Spleen (tissue), 7 donors: ENCODE measurements around the gene B9D1.

Experiments used
- CTCF ChIP-seq, 11 experiments: fragments of 200-600 bp in 7 of 11; fragments of 450-650 bp in 4 of 11; sonication (generic) in 4 of 11; IDR thresholded peaks in 8 of 11; conservative IDR thresholded peaks in 3 of 11; 1 replicate in 7 of 11; 2 replicates in 4 of 11; pipeline versions ENCODE4 v1.4.0 to v1.8.0; 2016 to 2021; ENCODE audit warnings: antibody characterized with exemption in 11 of 11, inconsistent platforms in 4 of 11, mild to moderate bottlenecking in 1 of 11
- POLR2A ChIP-seq, 3 donors: fragments of 450-650 bp; IDR thresholded peaks; one replicate each; pipeline ENCODE4 v1.5.1; 2017; ENCODE audit warnings: antibody characterized with exemption in 3 of 3, mild to moderate bottlenecking in 1 of 3
- POLR2AphosphoS5 ChIP-seq, 3 donors: sonication (generic); formaldehyde crosslinking; IDR thresholded peaks; one replicate each; pipeline ENCODE4 v1.5.1; 2017; ENCODE audit warnings: antibody characterized with exemption in 3 of 3
- donor health status: DM: no; HTN: no; CAD: no; lungs with moderate emphysema.
- donor health status: DM: no; HTN: no; CAD: no.
- donor health status: DM: no; HTN: no; CAD: no.

- no peak for TF ChIP-seq POLR2A (IDR thresholded peaks at IDR 0.05)
- TF ChIP-seq CTCF (IDR thresholded peaks at IDR 0.05 in 8 of 11, conservative IDR thresholded peaks at IDR 0.05 in 3 of 11) = no peak
- no peak for TF ChIP-seq POLR2AphosphoS5 (IDR thresholded peaks at IDR 0.05)
These were observed 48.5 kb downstream of the B9D1 start for GRCh38 chr17:19313746-19314651.
